ENCODE data around the gene KAT2B. TPM values are rescaled to one million over a fixed set of nuclear protein-coding genes. Genes with fewer than 3 reads are reported as not detected.

The KAT2B gene
- total and polyA plus RNA-seq, 2 of the 13 experiments (the other 11 are each of a cell fraction or from before 2014, with no cell fraction given) = 0.97 to 1.7 TPM

DNA sequence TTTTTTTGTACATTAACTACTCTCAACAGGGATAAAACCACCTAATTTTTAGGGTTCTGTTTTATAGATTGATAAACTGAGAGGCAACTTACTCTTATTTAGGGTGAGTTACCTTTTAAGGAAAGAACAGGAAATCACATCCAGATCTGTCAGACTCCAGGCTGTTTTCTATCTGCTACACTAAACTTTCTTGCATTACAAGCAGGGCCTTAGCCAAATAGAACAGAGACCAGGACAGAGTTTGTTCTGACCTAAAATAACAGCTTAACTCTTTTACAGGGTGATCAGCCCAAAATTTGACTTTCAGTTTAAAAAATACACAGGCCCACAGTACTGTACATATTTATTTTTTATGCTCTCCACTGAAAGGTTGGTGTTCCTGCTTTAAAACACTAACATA lies 107.1 kb downstream of the KAT2B start:
- no TSS peak for BruUV-seq (replicated peaks)
- no peak for TF ChIP-seq ZFP36 (IDR thresholded peaks at IDR 0.05; ENCODE audit: borderline replicate concordance, low read depth, low read length, partially characterized antibody)
- TF ChIP-seq ZNF574 (CRISPR knock-in tag; IDR thresholded peaks at IDR 0.05) = no peak
- TF ChIP-seq SNRNP70 (IDR thresholded peaks at IDR 0.05; ENCODE audit: low read depth, low read length) = no peak
- no peak for TF ChIP-seq ZNF549 (CRISPR knock-in tag; IDR thresholded peaks at IDR 0.05)
- TF ChIP-seq ZNF142 (CRISPR knock-in tag; IDR thresholded peaks at IDR 0.05) = no peak
- TF ChIP-seq, protein P1, sequence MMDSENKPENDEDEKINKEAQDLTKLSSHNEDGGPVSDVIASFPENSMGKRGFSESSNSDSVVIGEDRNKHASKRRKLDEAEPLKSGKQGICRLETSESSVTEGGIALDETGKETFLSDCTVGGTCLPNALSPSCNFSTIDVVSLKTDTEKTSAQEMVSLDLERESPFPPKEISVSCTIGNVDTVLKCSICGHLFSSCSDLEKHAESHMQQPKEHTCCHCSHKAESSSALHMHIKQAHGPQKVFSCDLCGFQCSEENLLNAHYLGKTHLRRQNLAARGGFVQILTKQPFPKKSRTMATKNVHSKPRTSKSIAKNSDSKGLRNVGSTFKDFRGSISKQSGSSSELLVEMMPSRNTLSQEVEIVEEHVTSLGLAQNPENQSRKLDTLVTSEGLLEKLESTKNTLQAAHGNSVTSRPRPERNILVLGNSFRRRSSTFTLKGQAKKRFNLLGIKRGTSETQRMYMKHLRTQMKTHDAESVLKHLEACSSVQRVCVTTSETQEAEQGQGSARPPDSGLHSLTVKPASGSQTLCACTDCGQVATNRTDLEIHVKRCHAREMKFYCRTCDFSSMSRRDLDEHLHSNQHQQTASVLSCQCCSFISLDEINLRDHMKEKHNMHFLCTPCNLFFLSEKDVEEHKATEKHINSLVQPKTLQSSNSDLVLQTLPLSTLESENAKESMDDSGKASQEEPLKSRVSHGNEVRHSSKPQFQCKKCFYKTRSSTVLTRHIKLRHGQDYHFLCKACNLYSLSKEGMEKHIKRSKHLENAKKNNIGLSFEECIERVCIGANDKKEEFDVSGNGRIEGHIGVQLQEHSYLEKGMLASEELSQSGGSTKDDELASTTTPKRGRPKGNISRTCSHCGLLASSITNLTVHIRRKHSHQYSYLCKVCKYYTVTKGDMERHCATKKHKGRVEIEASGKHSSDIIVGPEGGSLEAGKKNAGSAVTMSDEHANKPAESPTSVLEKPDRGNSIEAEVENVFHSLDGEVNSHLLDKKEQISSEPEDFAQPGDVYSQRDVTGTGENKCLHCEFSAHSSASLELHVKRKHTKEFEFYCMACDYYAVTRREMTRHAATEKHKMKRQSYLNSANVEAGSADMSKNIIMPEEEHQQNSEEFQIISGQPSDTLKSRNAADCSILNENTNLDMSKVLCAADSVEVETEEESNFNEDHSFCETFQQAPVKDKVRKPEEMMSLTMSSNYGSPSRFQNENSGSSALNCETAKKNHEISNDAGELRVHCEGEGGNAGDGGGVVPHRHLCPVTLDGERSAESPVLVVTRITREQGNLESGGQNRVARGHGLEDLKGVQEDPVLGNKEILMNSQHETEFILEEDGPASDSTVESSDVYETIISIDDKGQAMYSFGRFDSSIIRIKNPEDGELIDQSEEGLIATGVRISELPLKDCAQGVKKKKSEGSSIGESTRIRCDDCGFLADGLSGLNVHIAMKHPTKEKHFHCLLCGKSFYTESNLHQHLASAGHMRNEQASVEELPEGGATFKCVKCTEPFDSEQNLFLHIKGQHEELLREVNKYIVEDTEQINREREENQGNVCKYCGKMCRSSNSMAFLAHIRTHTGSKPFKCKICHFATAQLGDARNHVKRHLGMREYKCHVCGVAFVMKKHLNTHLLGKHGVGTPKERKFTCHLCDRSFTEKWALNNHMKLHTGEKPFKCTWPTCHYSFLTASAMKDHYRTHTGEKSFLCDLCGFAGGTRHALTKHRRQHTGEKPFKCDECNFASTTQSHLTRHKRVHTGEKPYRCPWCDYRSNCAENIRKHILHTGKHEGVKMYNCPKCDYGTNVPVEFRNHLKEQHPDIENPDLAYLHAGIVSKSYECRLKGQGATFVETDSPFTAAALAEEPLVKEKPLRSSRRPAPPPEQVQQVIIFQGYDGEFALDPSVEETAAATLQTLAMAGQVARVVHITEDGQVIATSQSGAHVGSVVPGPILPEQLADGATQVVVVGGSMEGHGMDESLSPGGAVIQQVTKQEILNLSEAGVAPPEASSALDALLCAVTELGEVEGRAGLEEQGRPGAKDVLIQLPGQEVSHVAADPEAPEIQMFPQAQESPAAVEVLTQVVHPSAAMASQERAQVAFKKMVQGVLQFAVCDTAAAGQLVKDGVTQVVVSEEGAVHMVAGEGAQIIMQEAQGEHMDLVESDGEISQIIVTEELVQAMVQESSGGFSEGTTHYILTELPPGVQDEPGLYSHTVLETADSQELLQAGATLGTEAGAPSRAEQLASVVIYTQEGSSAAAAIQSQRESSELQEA (CRISPR knock-in tag; IDR thresholded peaks at IDR 0.05; ENCODE audit: not compliant biosample characterization) = no peak
- TF ChIP-seq FOXM1 (CRISPR knock-in tag; IDR thresholded peaks at IDR 0.05) = no peak

More for the DNA sequence above, 107.1 kb downstream of the KAT2B start:
- no peak overlapping the region for H3K27ac ChIP-seq (ENCODE audit: extremely low read length, insufficient read depth, low read length)
- DNase-seq (ENCODE audit: low spot score) (no peak), ATAC-seq (no peak), FAIRE-seq (no peak)
- H3K4me1 ChIP-seq (ENCODE audit: insufficient read depth, low read length) = peaks cover 8% of the 10 kb centered on the region
- H3K36me3 ChIP-seq (replicated peaks in 1 of 2; ENCODE audit: control insufficient read depth in 1 of 2, insufficient read depth in 2 of 2, low read length in 2 of 2) = no peaks in the 10 kb centered on the region
- ChIA-PET CTCF (ENCODE audit: low intra/inter-chr PET ratio, low total read pairs) (no interaction called here), POLR2A (interaction anchor here (0.5 kb wide), 1 partner anchor 1935 kb away, joined by 3 read pairs; no protein-coding TSS in a partner anchor)
- H3K4me3 ChIP-seq (replicated peaks in 1 of 3; ENCODE audit: insufficient read depth in 1 of 3, low read depth in 2 of 3, low read length in 3 of 3) = no peak overlapping the region
- in situ Hi-C loops (cut with HindIII; ENCODE audit: extremely low pct_ligation_motif_present, low pct_unique_long_range_greater_than_20kb) (no loop called here), intact Hi-C loops (cut with micrococcal nuclease; ENCODE audit: unreplicated experiment) (no loop called here)
- no peaks in the 10 kb centered on the region for H3K27me3 ChIP-seq (ENCODE audit: control insufficient read depth in 1 of 2, insufficient read depth in 2 of 2, low read length in 2 of 2)
- no peaks in the 10 kb centered on the region for H3K79me2 ChIP-seq (ENCODE audit: insufficient read depth, low read length)
- H4K20me1 ChIP-seq (ENCODE audit: insufficient read depth, low read length) = no peaks in the 10 kb centered on the region
- no peak overlapping the region for H3K4me2 ChIP-seq (ENCODE audit: low read depth, low read length)
- no peak overlapping the region for H2AFZ ChIP-seq (ENCODE audit: low read length)
- no peaks in the 10 kb centered on the region for H3K9me3 ChIP-seq (ENCODE audit: low read length)
- no peak overlapping the region for H3K9ac ChIP-seq (ENCODE audit: insufficient read depth, low read depth, low read length)
